ENCODE data around the gene GREB1L.
"Not testable (repeated sequence)": the region's sequence is repeated elsewhere in the genome, so short reads cannot be mapped to it uniquely, and the experiment has no call there.

Gene GREB1L

GRCh38 chr18:21369146-21369545 is 127.1 kb downstream of the GREB1L start:
- no peak for DNase-seq (ENCODE audit: low read depth)

- DNase-seq (ENCODE audit: low read depth): not testable (repeated sequence)
These were observed 127.6 kb downstream of the GREB1L start for GRCh38 chr18:21369597-21369996.

- DNase-seq (ENCODE audit: low read depth): no peak
These were observed 141.0 kb downstream of the GREB1L start for GRCh38 chr18:21383031-21383430.

- DNase-seq (ENCODE audit: low read depth): no peak
These were observed 144.7 kb downstream of the GREB1L start for GRCh38 chr18:21386523-21387240.

GRCh38 chr18:21387886-21388285 is 145.9 kb downstream of the GREB1L start:
- DNase-seq (ENCODE audit: low read depth): no peak

GRCh38 chr18:21389283-21389682 is 147.3 kb downstream of the GREB1L start:
- no peak for DNase-seq (ENCODE audit: low read depth)

- no peak for DNase-seq (ENCODE audit: low read depth)
These were observed 147.9 kb downstream of the GREB1L start for GRCh38 chr18:21389903-21390302.

GRCh38 chr18:21391074-21391673 is 149.1 kb downstream of the GREB1L start:
- DNase-seq (ENCODE audit: low read depth): no peak

- DNase-seq (ENCODE audit: low read depth): no peak
These were observed 152.0 kb downstream of the GREB1L start for GRCh38 chr18:21393986-21394385.

- no peak for DNase-seq (ENCODE audit: low read depth)
These were observed 156.1 kb downstream of the GREB1L start for GRCh38 chr18:21398121-21398520.

GRCh38 chr18:21402272-21402671 is 160.2 kb downstream of the GREB1L start:
- DNase-seq (ENCODE audit: low read depth): no peak

GRCh38 chr18:21404426-21404825 is 162.4 kb downstream of the GREB1L start:
- DNase-seq (ENCODE audit: low read depth): no peak

GRCh38 chr18:21406116-21406515 is 164.1 kb downstream of the GREB1L start:
- DNase-seq (ENCODE audit: low read depth): no peak

- no peak for DNase-seq (ENCODE audit: low read depth)
These were observed 166.6 kb downstream of the GREB1L start for GRCh38 chr18:21408681-21409080.

GRCh38 chr18:21433436-21433835 is 191.4 kb downstream of the GREB1L start:
- no peak for DNase-seq (ENCODE audit: low read depth)

- no peak for DNase-seq (ENCODE audit: low read depth)
These were observed 197.4 kb downstream of the GREB1L start for GRCh38 chr18:21439431-21439846.

GRCh38 chr18:21441670-21442069 is 199.6 kb downstream of the GREB1L start:
- DNase-seq (ENCODE audit: low read depth): no peak

- DNase-seq (ENCODE audit: low read depth): no peak
These were observed 201.9 kb downstream of the GREB1L start for GRCh38 chr18:21443776-21444464.

GRCh38 chr18:21444465-21445212 is 202.6 kb downstream of the GREB1L start:
- no peak for DNase-seq (ENCODE audit: low read depth)

GRCh38 chr18:21448299-21448698 is 206.3 kb downstream of the GREB1L start:
- no peak for DNase-seq (ENCODE audit: low read depth)

- no peak for DNase-seq (ENCODE audit: low read depth)
These were observed 207.6 kb downstream of the GREB1L start for GRCh38 chr18:21449367-21450290.

All from stimulated activated CD8-positive, alpha-beta memory T cell treated with anti-CD3 and anti-CD28 coated beads, Interleukin-12 subunit alpha, Interleukin-12 subunit beta, amount 100 ng/mL, for 4 hours (primary cell).